ENCODE data around the gene RAB29.
A peak's percentile ranks its signal among the peaks of the same experiment; 100 is the strongest.
"Not testable (repeated sequence)": the region's sequence is repeated elsewhere in the genome, so short reads cannot be mapped to it uniquely, and the experiment has no call there.

The RAB29 gene

DNA sequence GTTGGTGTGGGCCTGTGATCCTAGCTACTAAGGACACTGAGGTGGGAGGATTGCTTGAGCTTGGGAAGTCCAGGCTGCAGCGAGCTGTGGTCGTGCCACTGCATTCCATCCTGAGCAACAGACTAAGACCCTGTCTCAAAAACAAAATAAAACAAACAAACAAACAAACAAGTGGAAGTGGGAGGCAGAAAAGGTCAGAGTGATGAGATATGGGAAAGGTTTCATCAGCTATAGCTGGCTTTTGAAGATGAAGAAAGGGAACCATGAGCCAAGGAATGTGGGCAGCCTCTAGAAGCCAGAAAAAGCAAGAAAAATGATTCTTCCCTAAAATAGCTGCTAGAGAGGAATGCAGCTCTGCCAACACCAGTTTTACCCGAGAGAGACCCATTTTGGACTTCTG is 14.7 kb downstream of the RAB29 start:
- no peak for DNase-seq

DNA sequence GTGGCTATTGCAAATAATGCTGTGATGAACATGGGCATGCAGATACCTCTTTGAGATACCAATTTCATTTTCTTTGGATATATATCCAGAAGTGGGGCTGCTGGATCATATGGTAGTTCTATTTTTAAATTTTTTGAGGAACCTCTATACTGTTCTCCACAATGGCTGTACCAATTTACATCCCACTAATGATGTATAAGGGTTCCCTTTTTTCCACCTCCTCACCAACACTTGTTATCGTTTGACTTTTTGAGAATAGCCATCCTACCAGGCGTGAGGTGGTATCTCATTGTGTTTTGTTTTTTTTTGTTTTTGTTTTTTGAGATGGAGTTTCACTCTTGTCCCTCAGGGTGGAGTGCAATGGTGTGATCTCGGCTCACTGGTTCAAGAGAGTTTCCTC is 18.7 kb downstream of the RAB29 start:
- no peak for DNase-seq

GRCh38 chr1:205754857-205755256 is 20.4 kb downstream of the RAB29 start:
- DNase-seq, result no peak

- DNase-seq, result no peak
Measured at GRCh38 chr1:205751036-205751651, 24.1 kb downstream of the RAB29 start.

- peak; percentile 98 for DNase-seq
Measured at GRCh38 chr1:205750138-205751035, 24.9 kb downstream of the RAB29 start, which contains the start of gene NUCKS1. Gene NUCKS1, minus strand, starts transcription at chr1:205750182. Its CDS starts 209 bp downstream, at chr1:205749973.

- DNase-seq, result peak; percentile 84
Measured at GRCh38 chr1:205749234-205750137, 25.8 kb downstream of the RAB29 start.

DNA sequence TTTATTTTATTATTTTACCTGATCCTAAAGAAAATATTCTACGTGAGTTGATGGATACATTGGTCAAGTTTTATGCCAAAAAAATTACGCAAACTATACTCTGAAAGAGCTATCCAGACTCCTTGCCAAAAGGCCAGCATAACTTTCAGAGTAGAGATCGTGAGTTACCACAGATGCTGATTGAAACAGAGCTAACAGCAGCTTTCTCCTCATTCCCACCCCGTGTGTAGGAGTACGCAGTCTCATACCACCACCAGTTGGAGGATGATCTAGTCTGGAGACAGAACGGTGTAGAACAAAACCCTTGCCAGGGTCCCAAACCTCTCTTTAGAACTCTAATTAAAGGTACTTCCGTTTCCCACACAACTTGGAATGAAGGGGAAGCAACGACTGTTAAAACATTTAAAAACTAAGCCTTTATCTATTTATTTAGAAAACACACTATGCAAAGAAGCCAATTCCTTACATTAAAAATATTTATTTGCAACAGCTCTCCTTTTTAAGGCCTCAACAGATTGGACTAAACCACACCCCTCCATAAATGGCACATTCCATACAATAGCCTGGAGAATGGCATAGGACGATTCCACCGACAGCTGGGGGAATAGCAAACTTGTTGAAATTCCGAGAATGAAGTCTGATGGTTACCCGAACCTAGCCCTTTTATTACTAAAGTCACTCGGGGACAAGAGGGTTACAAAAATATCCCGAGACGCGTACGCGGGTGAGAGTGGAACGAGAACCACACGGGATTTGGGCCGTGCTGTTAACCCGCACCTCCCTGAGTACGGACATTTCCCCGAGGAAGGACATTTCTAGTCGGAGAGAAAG is 26.7 kb downstream of the RAB29 start:
- DNase-seq, result peak; percentile 59

DNA sequence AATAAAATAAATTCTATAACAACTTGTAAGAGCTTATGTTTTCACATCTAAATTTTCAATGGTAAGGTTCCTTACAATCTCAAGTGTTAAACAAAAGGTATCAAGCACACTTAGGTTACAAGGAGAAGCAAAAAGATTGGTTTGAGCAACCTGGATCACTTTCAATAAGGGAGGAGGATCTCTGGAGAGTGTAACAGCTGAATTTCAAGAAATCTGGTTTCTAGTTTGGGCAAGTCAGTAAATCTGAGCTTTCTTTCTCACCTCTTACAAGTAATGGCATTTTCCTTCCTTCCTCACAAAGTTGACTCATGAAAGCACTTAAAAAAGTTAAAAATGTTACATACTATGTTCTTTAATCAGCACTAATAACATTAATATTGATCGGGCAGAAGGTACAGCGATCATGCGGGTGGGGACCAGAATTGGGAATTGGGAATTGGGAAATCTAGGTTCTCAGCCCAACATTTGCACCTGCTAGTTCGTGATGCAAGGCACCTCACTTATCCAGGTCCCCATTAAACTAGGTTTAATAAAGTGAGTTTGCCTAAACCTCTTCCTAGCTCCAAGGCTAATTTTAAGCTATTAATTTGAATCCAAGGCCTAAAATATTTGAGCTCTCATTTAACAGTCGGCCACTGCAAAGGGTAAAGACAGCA is 28.4 kb downstream of the RAB29 start:
- no peak for DNase-seq

- DNase-seq, result no peak
Measured at GRCh38 chr1:205744403-205744802, 30.9 kb downstream of the RAB29 start.

GRCh38 chr1:205743977-205744376 is 31.3 kb downstream of the RAB29 start:
- DNase-seq, result no peak

DNA sequence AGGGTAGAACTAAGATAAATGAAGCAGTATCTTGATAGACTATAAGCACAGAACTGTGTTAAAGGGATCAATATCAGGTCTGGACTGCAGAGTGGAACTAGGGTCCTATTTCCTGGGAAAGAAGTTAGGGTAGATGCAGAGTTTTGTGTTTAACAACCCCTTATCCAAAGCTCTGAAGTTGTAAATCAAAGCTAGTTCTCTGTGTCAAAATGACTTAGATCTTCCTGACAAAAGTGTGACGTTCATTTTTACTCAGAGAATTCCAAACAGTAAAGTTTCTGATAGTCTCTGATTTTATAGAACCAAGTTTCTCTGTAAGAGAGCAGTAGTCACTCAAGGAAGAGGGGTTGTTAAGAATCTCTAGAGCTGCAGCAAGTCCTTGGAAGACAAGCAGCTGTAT is 33.6 kb downstream of the RAB29 start:
- DNase-seq, result no peak

GRCh38 chr1:205739348-205740160 is 35.7 kb downstream of the RAB29 start:
- no peak for DNase-seq

- DNase-seq, result no peak
Measured at GRCh38 chr1:205735218-205735617, 40.1 kb downstream of the RAB29 start.

- DNase-seq, result no peak
Measured at GRCh38 chr1:205733438-205734175, 41.7 kb downstream of the RAB29 start.

DNA sequence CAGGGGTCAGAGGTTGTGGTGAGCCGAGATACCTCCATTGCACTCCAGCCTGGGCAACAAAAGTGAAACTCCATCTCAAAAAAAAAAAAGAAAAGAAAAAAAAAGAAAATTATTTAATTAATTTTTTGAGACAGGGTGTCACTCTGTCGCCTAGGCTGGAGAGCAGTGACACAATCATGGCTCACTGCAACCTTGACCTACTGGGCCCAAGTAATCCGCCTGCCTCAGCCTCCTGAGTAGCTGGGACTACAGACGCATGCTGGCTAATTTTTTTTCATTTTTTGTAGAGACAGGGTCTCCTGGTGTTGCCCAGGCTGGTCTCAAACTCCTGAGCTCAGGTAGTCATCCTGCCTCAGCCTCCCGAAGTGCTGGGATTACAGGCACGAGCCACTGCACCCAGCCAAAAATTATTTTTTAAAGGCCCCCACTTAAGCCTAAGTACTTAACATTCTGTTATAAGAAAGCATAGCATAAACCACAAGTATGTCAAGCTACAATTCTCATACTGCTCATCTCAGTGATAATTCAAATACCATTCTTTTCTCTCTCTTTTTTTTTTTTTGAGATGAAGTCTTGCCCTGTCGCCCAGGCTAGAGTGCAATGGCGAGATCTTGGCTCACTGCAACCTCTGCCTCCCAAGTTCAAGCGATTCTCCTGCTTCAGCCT is 45.2 kb downstream of the RAB29 start:
- no peak for DNase-seq

DNA sequence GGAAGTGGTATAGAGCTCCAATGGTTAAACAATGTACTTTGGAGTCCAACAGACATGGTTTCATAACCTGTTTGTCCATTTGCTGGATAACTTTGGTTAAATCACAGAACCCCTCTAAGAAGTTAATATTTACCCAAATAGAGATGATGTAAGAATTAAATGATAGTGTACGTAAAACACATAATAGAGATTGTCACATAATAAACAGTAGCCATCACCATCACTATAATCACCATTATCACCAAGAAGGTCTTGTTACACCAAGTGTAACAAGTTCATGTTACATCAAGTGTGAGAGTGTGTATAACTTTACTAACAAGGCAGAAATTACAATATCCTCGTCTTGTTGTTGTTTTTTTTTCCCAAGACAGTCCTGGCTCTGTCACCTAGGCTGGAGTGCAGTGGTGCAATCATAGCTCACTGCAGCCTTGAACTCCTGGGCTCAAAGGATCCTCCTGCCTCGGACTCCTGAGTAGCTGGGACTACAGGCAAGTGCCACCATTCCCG is 48.6 kb downstream of the RAB29 start:
- no peak for DNase-seq

- no peak for DNase-seq
Measured at GRCh38 chr1:205725514-205725913, 49.8 kb downstream of the RAB29 start.

GRCh38 chr1:205720740-205721139 is 54.5 kb downstream of the RAB29 start:
- DNase-seq, result not testable (repeated sequence)

GRCh38 chr1:205719762-205720161 is 55.5 kb downstream of the RAB29 start:
- no peak for DNase-seq
